PFSK-1 (cell line): ENCODE results near the gene FEN1.
A peak's percentile ranks its signal among the peaks of the same experiment; 100 is the strongest.

Source experiments
- FOXP2 ChIP-seq: optimal IDR thresholded peaks from 2 replicates; pipeline ENCODE3; 2011; ENCODE audit warnings: borderline replicate concordance, control low read depth, inconsistent platforms; ENCODE audit not compliant: insufficient read depth; ENCODE audit errors: extremely low read length, extremely low read depth
- POLR2AphosphoS5 ChIP-seq: IDR thresholded peaks from 2 replicates; pipeline ENCODE4 v1.6.1; 2012; ENCODE audit warnings: low read depth, mild to moderate bottlenecking, control low read depth, low read length, moderate library complexity
- SIN3A ChIP-seq: IDR thresholded peaks from 2 replicates; pipeline ENCODE4 v1.6.1; 2012; ENCODE audit warnings: mild to moderate bottlenecking, low read length, moderate library complexity, borderline replicate concordance; ENCODE audit not compliant: insufficient read depth
- TAF1 ChIP-seq: IDR thresholded peaks from 2 replicates; pipeline ENCODE4 v1.6.1; 2012; ENCODE audit warnings: low read length, control low read depth, borderline replicate concordance; ENCODE audit not compliant: insufficient read depth
- TF ChIP-seq, protein P1 (sequence below), 2 experiments: IDR thresholded peaks; 2 replicates each; pipeline versions ENCODE4 v1.6.1 to v1.8.0; 2011 to 2012; ENCODE audit warnings: low read depth in 2 of 2, low read length in 2 of 2, control low read depth in 1 of 2, inconsistent platforms in 1 of 2, mild to moderate bottlenecking in 1 of 2, moderate library complexity in 1 of 2; ENCODE audit not compliant: insufficient read depth in 1 of 2

FEN1 gene

DNA sequence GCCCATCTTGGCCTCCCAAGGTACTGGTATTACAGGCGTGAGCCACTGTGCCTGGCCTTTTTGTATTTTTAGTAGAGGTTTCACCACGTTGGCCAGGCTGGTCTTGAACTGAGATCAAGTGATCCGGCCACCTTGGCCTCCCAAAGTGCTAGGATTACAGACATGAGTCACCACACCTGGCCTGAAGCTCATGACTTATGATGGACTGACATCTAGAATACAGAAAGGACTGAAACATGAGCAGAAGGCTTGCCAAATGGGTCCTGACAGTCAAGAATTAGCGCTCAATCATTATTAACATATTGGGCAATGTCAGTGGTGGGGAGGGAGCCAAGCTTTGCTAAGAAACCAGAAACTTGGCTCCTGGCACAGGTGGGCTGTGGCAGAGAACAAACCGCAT, 19.1 kb downstream of the FEN1 start:
- TF ChIP-seq SIN3A (no peak), TAF1 (no peak)

DNA sequence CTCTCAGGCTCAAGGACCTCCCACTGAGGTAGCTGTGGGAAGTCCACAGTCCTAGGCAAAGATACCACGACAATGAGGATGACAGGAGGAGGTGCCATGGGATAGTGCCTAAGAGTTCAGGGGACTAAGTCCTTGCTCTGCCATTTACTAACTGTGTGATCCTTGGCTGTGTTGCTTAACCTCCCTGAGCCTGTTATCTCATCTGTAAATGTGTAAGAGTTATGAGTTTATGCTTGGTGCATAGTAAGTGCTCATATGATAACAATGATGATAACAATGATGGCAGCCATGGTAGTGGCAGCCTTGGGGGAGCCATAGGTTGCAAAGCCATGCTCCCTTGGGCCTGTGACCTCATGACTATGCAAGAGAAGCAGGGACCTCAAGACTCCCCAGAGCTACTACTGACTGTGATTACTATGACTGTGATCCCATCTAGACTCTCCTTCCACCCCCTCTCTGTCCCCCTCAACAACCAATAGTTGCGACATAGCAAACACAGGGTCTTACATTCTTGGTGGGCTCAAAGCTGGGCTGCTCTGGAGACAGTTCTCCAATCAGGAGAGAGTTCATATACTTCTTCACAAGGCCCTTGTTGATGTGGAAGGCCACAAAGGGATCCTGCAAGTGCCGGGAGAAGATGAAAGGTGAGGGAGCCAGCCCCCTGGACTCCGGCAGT, 20.2 kb downstream of the FEN1 start:
- TF ChIP-seq SIN3A: no peak
- no peak for TF ChIP-seq POLR2AphosphoS5
- no peak for TF ChIP-seq TAF1
- TF ChIP-seq FOXP2: no peak
- TF ChIP-seq, protein P1, sequence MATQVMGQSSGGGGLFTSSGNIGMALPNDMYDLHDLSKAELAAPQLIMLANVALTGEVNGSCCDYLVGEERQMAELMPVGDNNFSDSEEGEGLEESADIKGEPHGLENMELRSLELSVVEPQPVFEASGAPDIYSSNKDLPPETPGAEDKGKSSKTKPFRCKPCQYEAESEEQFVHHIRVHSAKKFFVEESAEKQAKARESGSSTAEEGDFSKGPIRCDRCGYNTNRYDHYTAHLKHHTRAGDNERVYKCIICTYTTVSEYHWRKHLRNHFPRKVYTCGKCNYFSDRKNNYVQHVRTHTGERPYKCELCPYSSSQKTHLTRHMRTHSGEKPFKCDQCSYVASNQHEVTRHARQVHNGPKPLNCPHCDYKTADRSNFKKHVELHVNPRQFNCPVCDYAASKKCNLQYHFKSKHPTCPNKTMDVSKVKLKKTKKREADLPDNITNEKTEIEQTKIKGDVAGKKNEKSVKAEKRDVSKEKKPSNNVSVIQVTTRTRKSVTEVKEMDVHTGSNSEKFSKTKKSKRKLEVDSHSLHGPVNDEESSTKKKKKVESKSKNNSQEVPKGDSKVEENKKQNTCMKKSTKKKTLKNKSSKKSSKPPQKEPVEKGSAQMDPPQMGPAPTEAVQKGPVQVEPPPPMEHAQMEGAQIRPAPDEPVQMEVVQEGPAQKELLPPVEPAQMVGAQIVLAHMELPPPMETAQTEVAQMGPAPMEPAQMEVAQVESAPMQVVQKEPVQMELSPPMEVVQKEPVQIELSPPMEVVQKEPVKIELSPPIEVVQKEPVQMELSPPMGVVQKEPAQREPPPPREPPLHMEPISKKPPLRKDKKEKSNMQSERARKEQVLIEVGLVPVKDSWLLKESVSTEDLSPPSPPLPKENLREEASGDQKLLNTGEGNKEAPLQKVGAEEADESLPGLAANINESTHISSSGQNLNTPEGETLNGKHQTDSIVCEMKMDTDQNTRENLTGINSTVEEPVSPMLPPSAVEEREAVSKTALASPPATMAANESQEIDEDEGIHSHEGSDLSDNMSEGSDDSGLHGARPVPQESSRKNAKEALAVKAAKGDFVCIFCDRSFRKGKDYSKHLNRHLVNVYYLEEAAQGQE (IDR thresholded peaks at IDR 0.05; ENCODE audit: insufficient read depth in 1 of 2, low read depth in 2 of 2, low read length in 2 of 2): no peak

DNA sequence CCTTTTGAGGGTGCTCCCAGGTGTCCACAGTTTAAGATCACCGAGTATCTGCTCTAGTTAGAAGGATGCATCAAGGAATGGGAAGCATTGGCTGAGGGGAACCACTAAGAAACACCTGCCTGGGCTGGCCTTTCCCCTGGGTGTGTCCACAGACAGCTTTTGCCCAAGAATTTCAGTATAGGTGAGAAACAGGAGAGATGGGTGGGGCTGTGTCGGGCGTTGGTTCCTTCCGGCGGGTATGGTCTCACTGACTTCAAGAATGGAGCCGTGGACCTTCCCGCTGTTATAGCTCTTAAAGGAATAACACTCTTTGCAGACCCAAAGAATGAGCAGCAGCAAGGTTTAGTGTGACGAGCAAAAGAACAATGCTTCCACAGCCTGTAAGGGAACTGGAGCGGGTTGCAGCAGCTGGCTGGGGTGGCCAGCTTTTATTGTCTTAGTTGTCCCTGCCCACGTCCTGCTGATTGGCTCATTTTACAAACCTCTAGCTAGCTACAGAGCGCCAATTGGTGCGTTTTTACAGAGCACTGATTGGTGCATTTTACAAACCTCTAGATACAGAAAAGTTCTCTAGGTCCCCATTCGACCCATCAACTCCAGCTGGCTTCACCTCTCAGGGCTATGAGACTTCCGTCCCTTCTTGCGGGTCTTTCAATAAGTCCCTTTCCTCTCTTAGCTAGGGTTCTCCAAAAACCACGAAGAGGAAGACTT, 21.7 kb downstream of the FEN1 start:
- no peak for TF ChIP-seq SIN3A
- TF ChIP-seq TAF1: no peak
- no peak for TF ChIP-seq FOXP2

DNA sequence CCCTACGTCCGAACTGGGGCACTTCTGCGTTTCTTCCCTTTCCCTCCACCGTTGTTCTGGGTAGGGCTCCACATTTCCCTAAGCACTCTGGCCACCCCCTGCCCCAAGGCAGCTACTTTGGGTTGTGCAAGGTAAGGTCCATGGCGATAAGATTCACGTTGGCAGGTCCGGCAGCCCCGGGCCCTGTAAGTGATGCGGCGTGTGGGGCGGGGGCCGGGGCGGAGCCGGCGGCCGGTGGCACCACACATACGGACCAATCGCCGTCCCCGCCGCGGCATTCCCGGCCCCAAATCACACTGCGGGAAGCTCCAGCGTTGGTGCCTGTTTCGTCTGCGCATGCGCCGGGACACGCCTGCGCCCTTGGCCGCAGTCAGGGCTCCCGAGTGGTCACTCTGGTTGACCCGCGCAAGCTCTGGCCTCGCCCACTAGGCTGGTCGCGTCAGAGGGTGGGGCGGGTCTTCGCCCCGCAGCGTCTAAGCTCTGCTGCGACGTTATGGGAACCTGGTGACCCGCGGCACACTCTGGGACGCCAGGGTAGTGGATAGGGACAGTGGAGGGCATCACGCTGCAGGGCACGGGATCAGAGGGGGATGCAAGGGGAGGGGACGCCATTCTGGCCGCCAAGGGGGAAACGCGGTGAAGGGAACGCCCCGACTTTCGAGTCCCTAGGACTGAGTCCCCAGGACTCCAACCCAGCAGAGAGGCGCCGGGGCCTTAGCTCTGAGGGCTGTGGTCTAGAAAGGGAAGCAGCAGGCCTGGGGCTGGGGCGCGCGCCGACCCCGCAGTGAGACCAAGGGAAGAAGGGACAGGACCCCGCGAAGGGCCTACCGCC, 22.5 kb downstream of the FEN1 start:
- TF ChIP-seq SIN3A: 0 out of 2 replicates have a peak, but pooled peaks have one; percentile 28
- peak; percentile 74 for TF ChIP-seq TAF1
- TF ChIP-seq POLR2AphosphoS5: peak; percentile 92; the same call in 1 of the 2 replicates
- TF ChIP-seq FOXP2: peak; percentile 82
- TF ChIP-seq, protein P1 (IDR thresholded peaks at IDR 0.05; ENCODE audit: insufficient read depth in 1 of 2, low read depth in 2 of 2, low read length in 2 of 2): peak in 1 of 2 experiments; percentile 52; a peak in 1 of 4 replicates

DNA sequence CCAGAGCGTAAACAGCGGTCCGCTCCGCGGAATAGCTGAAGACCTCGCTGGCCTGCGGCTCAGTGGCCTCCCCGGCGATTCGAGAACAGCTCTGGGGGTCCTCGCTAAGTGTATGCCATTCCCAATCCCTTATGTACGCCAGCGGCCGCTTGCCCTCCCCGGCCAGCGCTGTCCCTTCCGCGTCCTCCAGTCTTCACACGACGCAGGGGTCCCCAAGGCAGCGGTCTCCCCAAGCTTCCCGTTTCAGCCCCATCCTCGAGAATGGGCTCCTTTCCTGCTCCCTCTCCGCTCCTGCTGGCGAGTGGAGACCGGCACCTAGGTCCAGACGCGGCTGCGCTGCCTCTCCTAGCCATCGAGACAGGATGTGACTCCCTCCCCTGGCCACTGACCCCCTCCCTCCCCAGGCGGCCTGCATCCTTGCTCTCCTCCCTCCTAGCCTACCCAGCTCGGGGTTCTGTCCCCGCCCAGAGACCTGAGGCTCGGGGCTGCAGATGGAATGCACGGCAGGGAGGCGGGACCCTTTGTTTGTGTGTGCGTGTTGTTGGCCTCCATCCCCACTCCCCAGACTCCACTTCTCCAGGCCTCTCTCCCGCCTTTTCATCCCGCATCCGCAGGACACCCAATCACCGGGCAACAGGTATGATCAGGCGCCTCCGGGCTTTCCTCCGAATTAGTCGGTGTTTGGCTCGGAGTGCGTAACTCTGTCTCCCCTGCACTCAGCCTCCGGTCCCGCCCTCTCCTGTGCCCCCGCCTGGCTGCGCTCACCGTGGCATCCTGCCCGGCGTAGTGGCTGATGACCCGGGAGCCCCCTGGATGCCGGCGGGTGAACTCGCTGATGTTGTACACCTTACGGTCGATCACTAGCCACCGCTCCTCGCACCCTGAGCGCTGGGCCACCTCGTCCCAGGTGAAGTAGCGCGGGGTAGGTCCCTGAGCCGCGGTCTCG, 23.4 kb downstream of the FEN1 start:
- TF ChIP-seq SIN3A (no peak; the same call in 1 of the 2 replicates), POLR2AphosphoS5 (peak; percentile 62), TAF1 (peak; percentile 64; the same call in 1 of the 2 replicates), FOXP2 (peak; percentile 46)
- TF ChIP-seq, protein P1 (IDR thresholded peaks at IDR 0.05; ENCODE audit: insufficient read depth in 1 of 2, low read depth in 2 of 2, low read length in 2 of 2): no peak
